HepG2 (cell line): ENCODE data around the gene OXLD1. TPM values are rescaled to one million over a fixed set of nuclear protein-coding genes. Genes with fewer than 3 reads are reported as not detected.

Experiments
- BRCA1 ChIP-seq: sonication (generic); formaldehyde crosslinking; IDR thresholded peaks from 2 replicates; pipeline ENCODE4 v1.4.0; 2020; ENCODE audit warnings: missing genetic modification reagents
- CCDC6 ChIP-seq: sonication (generic); formaldehyde crosslinking; IDR thresholded peaks from 2 replicates; pipeline ENCODE4 v1.8.1; 2022; ENCODE audit warnings: mild to moderate bottlenecking, missing genetic modification reagents, moderate library complexity
- FOXA1 ChIP-seq, 2 experiments: fragments of 450-650 bp in 1 of 2; sonication (generic) in 1 of 2; formaldehyde crosslinking in 1 of 2; IDR thresholded peaks; 2 replicates each; pipeline versions ENCODE4 v1.4.0 to v1.6.1; 2016 to 2020; ENCODE audit warnings: missing genetic modification reagents in 1 of 2
- HDAC1 ChIP-seq: sonication (generic); formaldehyde crosslinking; IDR thresholded peaks from 2 replicates; pipeline ENCODE4 v1.5.1; 2020; ENCODE audit warnings: mild to moderate bottlenecking, missing genetic modification reagents
- JUND ChIP-seq: sonication (generic); formaldehyde crosslinking; IDR thresholded peaks from 2 replicates; pipeline ENCODE4 v1.8.0; 2022; ENCODE audit warnings: mild to moderate bottlenecking, missing genetic modification reagents
- MBNL3 ChIP-seq: fragments of 250-450 bp; sonication (Bioruptor Pico); conservative IDR thresholded peaks from 2 replicates; pipeline ENCODE4 v1.8.0; 2022; ENCODE audit warnings: mild to moderate bottlenecking, inconsistent platforms
- MTF1 ChIP-seq: sonication (generic); formaldehyde crosslinking; IDR thresholded peaks from 2 replicates; pipeline ENCODE4 v1.5.0; 2020; ENCODE audit warnings: missing genetic modification reagents
- PRMT3 ChIP-seq: sonication (generic); formaldehyde crosslinking; IDR thresholded peaks from 2 replicates; pipeline ENCODE4 v1.8.1; 2022; ENCODE audit warnings: low read depth, mild to moderate bottlenecking, moderate library complexity, missing genetic modification reagents, borderline replicate concordance
- RFXAP ChIP-seq: sonication (generic); formaldehyde crosslinking; IDR thresholded peaks from 2 replicates; pipeline ENCODE4 v1.4.0; 2020; ENCODE audit warnings: missing genetic modification reagents, borderline replicate concordance
- SALL2 ChIP-seq: sonication (generic); formaldehyde crosslinking; IDR thresholded peaks from 2 replicates; pipeline ENCODE4 v1.8.1; 2023; ENCODE audit warnings: mild to moderate bottlenecking, missing genetic modification reagents, inconsistent platforms
- TAF1 ChIP-seq: sonication (generic); formaldehyde crosslinking; IDR thresholded peaks from 2 replicates; pipeline ENCODE4 v1.4.0; 2020; ENCODE audit warnings: missing genetic modification reagents
- TARDBP ChIP-seq: sonication (generic); formaldehyde crosslinking; IDR thresholded peaks from 2 replicates; pipeline ENCODE4 v1.8.0; 2022; ENCODE audit warnings: mild to moderate bottlenecking, missing genetic modification reagents
- TBX2 ChIP-seq: sonication (generic); formaldehyde crosslinking; IDR thresholded peaks from 2 replicates; pipeline ENCODE4 v1.5.0; 2020; ENCODE audit warnings: missing genetic modification reagents, mild to moderate bottlenecking, borderline replicate concordance
- ZBTB7B ChIP-seq: sonication (generic); formaldehyde crosslinking; IDR thresholded peaks from 2 replicates; pipeline ENCODE4 v1.4.0; 2020; ENCODE audit warnings: missing genetic modification reagents
- ZFP36 ChIP-seq: fragments of 150-350 bp; IDR thresholded peaks from 2 replicates; pipeline ENCODE4 v1.6.1; 2018; ENCODE audit warnings: borderline replicate concordance, low read length, low read depth; ENCODE audit not compliant: partially characterized antibody
- ZKSCAN8 ChIP-seq: IDR thresholded peaks from 2 replicates; pipeline ENCODE4 v1.6.1; 2016; ENCODE audit warnings: borderline replicate concordance, missing genetic modification reagents, missing compliant biosample characterization
- ZMYM4 ChIP-seq: sonication (generic); formaldehyde crosslinking; IDR thresholded peaks from 2 replicates; pipeline ENCODE4 v1.8.1; 2023; ENCODE audit warnings: mild to moderate bottlenecking, missing genetic modification reagents
- ZNF292 ChIP-seq: sonication (generic); formaldehyde crosslinking; IDR thresholded peaks from 2 replicates; pipeline ENCODE4 v1.8.1; 2022; ENCODE audit warnings: mild to moderate bottlenecking, low read depth, missing genetic modification reagents, borderline replicate concordance
- ZNF3 ChIP-seq: IDR thresholded peaks from 2 replicates; pipeline ENCODE4 v1.7.0; 2017; ENCODE audit warnings: inconsistent platforms
- ZNF432 ChIP-seq: sonication (generic); formaldehyde crosslinking; IDR thresholded peaks from 2 replicates; pipeline ENCODE4 v1.5.0; 2020; ENCODE audit warnings: missing genetic modification reagents, mild to moderate bottlenecking, borderline replicate concordance
- ZNF7 ChIP-seq: IDR thresholded peaks from 2 replicates; pipeline ENCODE4 v1.6.1; 2016; ENCODE audit warnings: missing biosample characterization, missing genetic modification reagents
- ZNF746 ChIP-seq: sonication (generic); formaldehyde crosslinking; IDR thresholded peaks from 2 replicates; pipeline ENCODE4 v1.8.0; 2022; ENCODE audit warnings: mild to moderate bottlenecking, missing genetic modification reagents
- ZNF761 ChIP-seq: sonication (generic); formaldehyde crosslinking; conservative IDR thresholded peaks from 2 replicates; pipeline ENCODE4 v1.4.0; 2020; ENCODE audit warnings: mild to moderate bottlenecking, missing genetic modification reagents
- ZNF773 ChIP-seq: sonication (generic); formaldehyde crosslinking; IDR thresholded peaks from 2 replicates; pipeline ENCODE4 v1.4.0; 2020; ENCODE audit warnings: missing genetic modification reagents, borderline replicate concordance
- ZNF782 ChIP-seq: sonication (generic); formaldehyde crosslinking; IDR thresholded peaks from 2 replicates; pipeline ENCODE4 v1.4.0; 2020; ENCODE audit warnings: missing genetic modification reagents, mild to moderate bottlenecking, borderline replicate concordance
- ZSCAN12 ChIP-seq: sonication (generic); formaldehyde crosslinking; IDR thresholded peaks from 2 replicates; pipeline ENCODE4 v1.9.0; 2021; ENCODE audit warnings: mild to moderate bottlenecking, missing genetic modification reagents
- polyA plus RNA-seq, 8 experiments: library from polyadenylated mRNA; depleted of rRNA in 3 of 8; stranded (reverse) in 7 of 8; unstranded in 1 of 8; fragments of >200 nt; fragmentation: Illumina TruSeq in 4 of 8; extraction: Trizol in 4 of 8; gene quantifications; 2 replicates each; pipeline versions ENCODE4 v1.2.1 to v1.2.3, GENCODE V29; 2011 to 2016; ENCODE audit warnings: low read depth in 4 of 8, missing spikeins in 1 of 8, mixed read lengths in 1 of 8; ENCODE audit not compliant: insufficient read depth in 1 of 8
- total RNA-seq, 5 experiments: library from RNA; depleted of rRNA; stranded (reverse); fragments of >200 nt; fragmentation: Illumina TruSeq; extraction: Trizol; gene quantifications; 2 replicates each; pipeline ENCODE4 v1.2.3, GENCODE V29; 2016; ENCODE audit warnings: low read depth in 1 of 5
- TF ChIP-seq, protein P1 (sequence below): sonication (generic); formaldehyde crosslinking; IDR thresholded peaks from 2 replicates; pipeline ENCODE4 v1.8.0; 2022; ENCODE audit warnings: mild to moderate bottlenecking, missing genetic modification reagents, borderline replicate concordance
- TF ChIP-seq, protein P2 (sequence below): sonication (generic); formaldehyde crosslinking; IDR thresholded peaks from 2 replicates; pipeline ENCODE4 v1.8.1; 2023; ENCODE audit warnings: mild to moderate bottlenecking, missing genetic modification reagents, borderline replicate concordance
- TF ChIP-seq, protein P3 (sequence below): conservative IDR thresholded peaks from 2 replicates; pipeline ENCODE4 v1.6.1; 2018; ENCODE audit warnings: missing genetic modification reagents

The OXLD1 gene
- total and polyA plus RNA-seq, 2 of the 13 experiments (the other 11 are each of a cell fraction or from before 2014, with no cell fraction given) = 27.1 to 37.5 TPM

DNA sequence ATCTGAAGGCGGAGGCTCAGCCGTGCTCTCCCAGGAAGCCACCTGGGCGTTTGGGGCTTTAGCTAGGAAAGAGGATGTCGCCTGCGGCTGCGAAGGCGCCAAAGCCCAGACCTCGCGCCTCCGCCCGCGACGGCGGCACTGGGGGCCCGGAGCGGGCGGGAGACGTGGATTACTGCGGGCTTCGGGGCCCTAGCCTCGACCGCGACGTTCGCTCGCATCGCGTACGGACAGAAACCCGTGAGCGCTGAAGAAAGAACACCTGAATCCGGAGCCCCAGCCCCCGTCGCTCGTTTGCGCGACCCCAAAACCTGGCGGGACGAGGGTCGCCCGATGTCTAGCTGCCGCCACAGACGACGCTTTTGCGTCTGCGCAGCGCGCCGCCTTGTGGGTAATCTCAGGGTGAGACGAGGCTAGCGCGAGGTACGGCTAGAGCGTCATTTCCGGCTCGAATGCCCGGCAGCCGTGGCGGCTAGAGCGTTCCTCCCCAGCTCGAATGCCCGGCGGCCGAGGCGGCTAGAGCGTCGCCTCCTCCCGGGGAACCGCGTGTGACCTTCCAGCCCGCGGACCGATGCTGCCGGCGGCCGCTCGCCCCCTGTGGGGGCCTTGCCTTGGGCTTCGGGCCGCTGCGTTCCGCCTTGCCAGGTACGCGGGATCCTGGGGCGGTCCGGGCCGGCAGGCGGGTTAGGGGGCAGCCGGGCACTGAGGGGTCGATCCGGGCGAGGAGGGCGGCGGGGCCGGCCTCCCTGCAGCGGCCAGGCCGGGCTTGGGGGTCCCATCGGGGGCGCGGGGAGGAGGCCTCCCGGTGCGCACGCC is 36.7 kb upstream of the OXLD1 start, which contains the start of gene MRPL12 (continued):
- TF ChIP-seq CCDC6 (CRISPR knock-in tag) (peak; percentile 81; the same call in 1 of the 2 replicates), ZMYM4 (peak; percentile 81), ZSCAN12 (CRISPR knock-in tag) (no peak; the same call in 1 of the 2 replicates), ZNF761 (CRISPR knock-in tag) (no peak; the same call in 1 of the 2 replicates), FOXA1 (IDR thresholded peaks at IDR 0.05) (no peak), FOXA1 (CRISPR knock-in tag; IDR thresholded peaks at IDR 0.05) (peak; percentile 67), ZFP36 (no peak), ZNF292 (CRISPR knock-in tag) (no peak), JUND (CRISPR knock-in tag) (peak; percentile 76), MBNL3 (CRISPR knock-in tag) (no peak), HDAC1 (CRISPR knock-in tag) (peak; percentile 99), RFXAP (peak; percentile 95), MTF1 (CRISPR knock-in tag) (peak; percentile 83), ZNF773 (no peak; the same call in 1 of the 2 replicates), ZNF7 (0 out of 2 replicates have a peak, but pooled peaks have one; percentile 8), ZNF3 (CRISPR knock-in tag) (no peak), PRMT3 (no peak), TARDBP (CRISPR knock-in tag) (peak; percentile 96), ZBTB7B (CRISPR knock-in tag) (peak; percentile 78), TBX2 (CRISPR knock-in tag) (peak; percentile 94), SALL2 (CRISPR knock-in tag) (peak; percentile 96), ZNF432 (CRISPR knock-in tag) (peak; percentile 46; the same call in 1 of the 2 replicates), ZKSCAN8 (CRISPR knock-in tag) (no peak; the same call in 1 of the 2 replicates), ZNF782 (CRISPR knock-in tag) (peak; percentile 81; the same call in 1 of the 2 replicates), ZNF746 (CRISPR knock-in tag) (no peak), BRCA1 (CRISPR knock-in tag) (peak; percentile 76; the same call in 1 of the 2 replicates), TAF1 (CRISPR knock-in tag) (peak; percentile 98)
- TF ChIP-seq, protein P1, sequence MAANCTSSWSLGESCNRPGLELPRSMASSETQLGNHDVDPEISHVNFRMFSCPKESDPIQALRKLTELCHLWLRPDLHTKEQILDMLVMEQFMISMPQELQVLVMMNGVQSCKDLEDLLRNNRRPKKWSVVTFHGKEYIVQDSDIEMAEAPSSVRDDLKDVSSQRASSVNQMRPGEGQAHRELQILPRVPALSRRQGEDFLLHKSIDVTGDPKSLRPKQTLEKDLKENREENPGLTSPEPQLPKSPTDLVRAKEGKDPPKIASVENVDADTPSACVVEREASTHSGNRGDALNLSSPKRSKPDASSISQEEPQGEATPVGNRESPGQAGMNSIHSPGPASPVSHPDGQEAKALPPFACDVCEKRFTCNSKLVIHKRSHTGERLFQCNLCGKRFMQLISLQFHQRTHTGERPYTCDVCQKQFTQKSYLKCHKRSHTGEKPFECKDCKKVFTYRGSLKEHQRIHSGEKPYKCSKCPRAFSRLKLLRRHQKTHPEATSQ (CRISPR knock-in tag) = no peak
- TF ChIP-seq, protein P2, sequence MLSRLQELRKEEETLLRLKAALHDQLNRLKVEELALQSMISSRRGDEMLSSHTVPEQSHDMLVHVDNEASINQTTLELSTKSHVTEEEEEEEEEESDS (CRISPR knock-in tag) = no peak
- TF ChIP-seq, protein P3, sequence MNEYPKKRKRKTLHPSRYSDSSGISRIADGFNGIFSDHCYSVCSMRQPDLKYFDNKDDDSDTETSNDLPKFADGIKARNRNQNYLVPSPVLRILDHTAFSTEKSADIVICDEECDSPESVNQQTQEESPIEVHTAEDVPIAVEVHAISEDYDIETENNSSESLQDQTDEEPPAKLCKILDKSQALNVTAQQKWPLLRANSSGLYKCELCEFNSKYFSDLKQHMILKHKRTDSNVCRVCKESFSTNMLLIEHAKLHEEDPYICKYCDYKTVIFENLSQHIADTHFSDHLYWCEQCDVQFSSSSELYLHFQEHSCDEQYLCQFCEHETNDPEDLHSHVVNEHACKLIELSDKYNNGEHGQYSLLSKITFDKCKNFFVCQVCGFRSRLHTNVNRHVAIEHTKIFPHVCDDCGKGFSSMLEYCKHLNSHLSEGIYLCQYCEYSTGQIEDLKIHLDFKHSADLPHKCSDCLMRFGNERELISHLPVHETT (CRISPR knock-in tag) = peak; percentile 98
